SKM-1 (cell line): ENCODE data around the gene DHX57.
A peak's percentile ranks its signal among the peaks of the same experiment; 100 is the strongest.

ENCODE experiments used
- DNase-seq: peaks from one replicate; lab custom pipeline; 2025; ENCODE audit not compliant: unreplicated experiment; lab: John Stamatoyannopoulos, UW

DHX57 gene

GRCh38 chr2:38754506-38754905 is 121.2 kb downstream of the DHX57 start:
- DNase-seq, result no peak

- DNase-seq, result no peak
Observed at GRCh38 chr2:38754049-38754448, 121.7 kb downstream of the DHX57 start.

- no peak for DNase-seq
Observed at GRCh38 chr2:38751596-38752410, 123.9 kb downstream of the DHX57 start.

- DNase-seq, result peak; percentile 92
Observed at GRCh38 chr2:38750891-38751595, 124.7 kb downstream of the DHX57 start, which contains the start of gene SRSF7. Gene SRSF7, minus strand, starts transcription at chr2:38751361. Its CDS starts 105 bp downstream, at chr2:38751256.

GRCh38 chr2:38750011-38750890 is 125.5 kb downstream of the DHX57 start:
- DNase-seq, result no peak

GRCh38 chr2:38748943-38749804 is 126.6 kb downstream of the DHX57 start:
- DNase-seq, result no peak

GRCh38 chr2:38748391-38748790 is 127.3 kb downstream of the DHX57 start:
- DNase-seq, result no peak

- DNase-seq, result no peak
Observed at GRCh38 chr2:38747819-38748218, 127.9 kb downstream of the DHX57 start.
